ENCODE measurements around the gene RPL29.
A peak's percentile ranks its signal among the peaks of the same experiment; 100 is the strongest.

The RPL29 gene

GRCh38 chr3:52015438-52016228 is 19.9 kb upstream of the RPL29 start:
- ATAC-seq = no peak
- TF ChIP-seq ZFP30 (CRISPR knock-in tag; IDR thresholded peaks at IDR 0.05) (no peak), BACH2 (CRISPR knock-in tag; IDR thresholded peaks at IDR 0.05; ENCODE audit: borderline replicate concordance) (no peak), PATZ1 (CRISPR knock-in tag; IDR thresholded peaks at IDR 0.05; ENCODE audit: borderline replicate concordance) (no peak), ZC3H10 (CRISPR knock-in tag; IDR thresholded peaks at IDR 0.05) (no peak), TCF4 (CRISPR knock-in tag; IDR thresholded peaks at IDR 0.05; ENCODE audit: borderline replicate concordance) (no peak), ESRRG (CRISPR knock-in tag; IDR thresholded peaks at IDR 0.05) (no peak)

GRCh38 chr3:52014613-52015012 is 18.9 kb upstream of the RPL29 start:
- peak; percentile 74 for ATAC-seq
- TF ChIP-seq PATZ1 (CRISPR knock-in tag; IDR thresholded peaks at IDR 0.05; ENCODE audit: borderline replicate concordance) = no peak

GRCh38 chr3:52013802-52014598 is 18.3 kb upstream of the RPL29 start:
- ATAC-seq = peak; percentile 58
- TF ChIP-seq TOX (CRISPR knock-in tag; IDR thresholded peaks at IDR 0.05; ENCODE audit: borderline replicate concordance) (no peak), ZNF8 (CRISPR knock-in tag; IDR thresholded peaks at IDR 0.05) (no peak), SNAI2 (CRISPR knock-in tag; IDR thresholded peaks at IDR 0.05) (no peak), CSDC2 (CRISPR knock-in tag; IDR thresholded peaks at IDR 0.05) (no peak), CREB5 (CRISPR knock-in tag; IDR thresholded peaks at IDR 0.05; ENCODE audit: low read depth) (no peak), BACH2 (CRISPR knock-in tag; IDR thresholded peaks at IDR 0.05; ENCODE audit: borderline replicate concordance) (no peak), ZC3H10 (CRISPR knock-in tag; IDR thresholded peaks at IDR 0.05) (no peak), ISL1 (CRISPR knock-in tag; IDR thresholded peaks at IDR 0.05) (no peak), ZNF565 (CRISPR knock-in tag; conservative IDR thresholded peaks at IDR 0.05; ENCODE audit: low read depth) (no peak), PPARA (CRISPR knock-in tag; IDR thresholded peaks at IDR 0.05; ENCODE audit: borderline replicate concordance) (no peak)

- TF ChIP-seq ZFP3 (CRISPR knock-in tag; IDR thresholded peaks at IDR 0.05) (no peak), PPARA (CRISPR knock-in tag; IDR thresholded peaks at IDR 0.05; ENCODE audit: borderline replicate concordance) (no peak)
- ATAC-seq = no peak
Observed at GRCh38 chr3:52012699-52013098, 17.0 kb upstream of the RPL29 start.

GRCh38 chr3:52010431-52010830 is 14.7 kb upstream of the RPL29 start:
- TF ChIP-seq SNAI2 (CRISPR knock-in tag; IDR thresholded peaks at IDR 0.05) (no peak), OSR1 (CRISPR knock-in tag; IDR thresholded peaks at IDR 0.05) (no peak), ZC3H10 (CRISPR knock-in tag; IDR thresholded peaks at IDR 0.05) (no peak), ZNF8 (CRISPR knock-in tag; IDR thresholded peaks at IDR 0.05) (no peak), ZFP3 (CRISPR knock-in tag; IDR thresholded peaks at IDR 0.05) (no peak), TCF4 (CRISPR knock-in tag; IDR thresholded peaks at IDR 0.05; ENCODE audit: borderline replicate concordance) (no peak), PPARA (CRISPR knock-in tag; IDR thresholded peaks at IDR 0.05; ENCODE audit: borderline replicate concordance) (no peak), TSHZ2 (CRISPR knock-in tag; IDR thresholded peaks at IDR 0.05) (no peak), BACH2 (CRISPR knock-in tag; IDR thresholded peaks at IDR 0.05; ENCODE audit: borderline replicate concordance) (no peak), ZFP30 (CRISPR knock-in tag; IDR thresholded peaks at IDR 0.05) (no peak), TOX (CRISPR knock-in tag; IDR thresholded peaks at IDR 0.05; ENCODE audit: borderline replicate concordance) (no peak), RARB (CRISPR knock-in tag; IDR thresholded peaks at IDR 0.05) (no peak), ISL1 (CRISPR knock-in tag; IDR thresholded peaks at IDR 0.05) (no peak), CREB5 (CRISPR knock-in tag; IDR thresholded peaks at IDR 0.05; ENCODE audit: low read depth) (no peak), CSRNP3 (CRISPR knock-in tag; IDR thresholded peaks at IDR 0.05) (no peak), GLIS3 (CRISPR knock-in tag; IDR thresholded peaks at IDR 0.05) (no peak), ESRRG (CRISPR knock-in tag; IDR thresholded peaks at IDR 0.05) (no peak)
- ATAC-seq = no peak
